CD4-positive, alpha-beta T cell treated with Interleukin-12 subunit alpha and Interleukin-12 subunit beta, for 1 hour (primary cell): ENCODE data around the gene FGR.

ENCODE experiments used
- DNase-seq: peaks from one replicate; pipeline ENCODE4 v3.0.0-alpha.2; 2020

FGR gene

DNA sequence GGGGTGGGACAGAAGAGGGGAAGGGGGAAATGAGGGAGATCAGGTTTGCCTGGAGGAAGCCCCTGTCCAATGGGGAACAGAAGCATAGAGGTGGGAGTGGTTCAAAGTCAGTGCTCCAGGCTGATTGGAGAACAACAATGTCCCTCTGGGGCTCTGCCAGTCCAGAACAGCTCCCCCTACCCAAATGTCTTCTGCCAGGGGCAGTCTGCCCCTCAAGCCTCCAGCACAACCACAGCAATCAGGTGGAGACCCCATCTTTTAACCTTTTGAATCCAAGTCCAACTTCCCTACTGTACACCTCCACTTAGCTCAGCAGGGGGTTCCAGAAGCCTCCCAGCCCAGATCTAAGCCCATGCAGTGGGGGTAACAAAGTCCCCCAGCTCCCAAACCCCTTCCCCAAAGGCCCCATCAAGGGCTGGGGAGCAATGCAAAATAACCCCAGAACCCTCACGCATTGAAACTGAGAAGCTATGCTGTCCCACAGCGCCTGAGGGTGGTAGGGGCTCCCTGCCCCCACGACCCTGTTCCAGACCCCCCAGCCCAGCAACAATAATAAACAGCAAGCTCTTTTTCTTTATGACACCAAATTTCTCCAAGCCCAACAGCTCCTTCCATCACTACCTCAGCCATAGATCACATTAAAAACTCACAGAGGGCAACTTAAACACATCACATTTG lies 34.3 kb downstream of the FGR start:
- no peak for DNase-seq

DNA sequence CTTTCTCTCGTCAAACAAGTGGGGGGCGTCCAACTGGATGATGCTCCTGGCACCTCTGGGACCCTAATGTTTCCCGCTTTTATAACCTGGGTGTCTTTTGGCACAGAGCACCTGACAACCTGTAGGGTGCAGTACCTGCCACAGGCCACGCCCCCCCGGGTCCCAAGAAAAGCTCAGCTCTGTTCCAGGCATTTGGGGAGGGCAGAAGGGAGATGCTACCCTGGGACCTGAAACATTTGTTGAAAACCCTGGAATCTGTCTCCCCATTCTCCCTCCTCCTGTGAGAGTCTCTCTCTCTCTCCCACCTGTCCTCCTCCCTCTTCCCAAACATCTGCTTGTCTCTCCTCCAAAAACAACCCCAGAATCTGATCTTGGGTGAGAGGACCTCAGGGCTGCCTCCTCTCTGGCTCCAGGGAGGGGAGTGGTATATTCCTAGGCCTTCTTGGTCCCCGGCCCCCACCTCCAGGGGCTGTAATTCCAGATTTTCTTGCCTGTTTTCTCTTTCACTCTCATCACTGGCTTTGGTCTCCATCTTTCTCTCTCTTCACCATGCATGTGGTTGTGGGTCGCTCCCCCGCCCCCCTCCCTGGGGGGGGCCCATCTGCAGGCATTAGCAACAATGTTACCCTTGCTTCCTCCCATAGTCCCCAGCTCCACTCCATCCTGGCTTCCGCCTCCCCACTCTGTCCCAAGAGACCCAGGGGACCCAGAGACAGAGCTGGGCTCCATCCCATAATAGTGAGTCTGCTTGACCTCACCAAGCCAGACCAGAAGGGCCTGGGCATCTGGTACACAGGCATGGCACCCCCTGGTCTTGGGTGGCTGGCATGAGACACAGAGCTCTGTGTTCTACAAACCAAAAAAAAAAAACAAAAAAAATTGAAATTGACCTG lies 35.1 kb downstream of the FGR start:
- DNase-seq = no peak

DNA sequence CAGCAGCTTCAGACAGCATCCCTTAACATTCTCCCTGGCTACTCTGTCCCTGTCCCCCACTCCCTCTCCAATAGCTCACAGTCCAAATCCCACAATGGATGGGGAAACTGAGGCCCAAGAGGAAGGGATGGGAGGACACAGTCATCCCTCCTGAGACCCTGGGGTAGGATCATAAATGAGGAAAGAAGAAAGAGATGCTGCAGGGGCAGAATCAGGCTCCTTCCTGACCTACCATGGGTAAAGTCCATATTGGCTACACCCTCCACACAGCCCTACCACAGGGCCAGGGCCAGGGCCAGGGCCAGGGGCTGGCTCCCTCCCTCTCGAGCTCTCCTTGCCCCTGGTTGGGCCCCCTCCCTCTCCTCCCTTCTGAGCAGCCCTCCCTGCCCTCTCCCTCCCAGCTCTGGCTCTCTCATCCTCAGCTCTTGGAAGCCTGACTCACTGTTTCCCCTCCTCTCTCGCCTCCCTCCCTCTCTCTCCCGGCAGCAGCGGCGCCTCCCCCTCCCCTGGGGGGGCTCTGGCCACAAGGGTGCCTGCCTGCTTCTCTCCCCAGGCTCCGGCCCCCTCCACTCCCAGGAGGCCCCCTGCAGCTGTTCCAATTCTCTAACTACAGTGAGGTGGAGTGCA lies 36.0 kb downstream of the FGR start:
- DNase-seq = no peak

DNA sequence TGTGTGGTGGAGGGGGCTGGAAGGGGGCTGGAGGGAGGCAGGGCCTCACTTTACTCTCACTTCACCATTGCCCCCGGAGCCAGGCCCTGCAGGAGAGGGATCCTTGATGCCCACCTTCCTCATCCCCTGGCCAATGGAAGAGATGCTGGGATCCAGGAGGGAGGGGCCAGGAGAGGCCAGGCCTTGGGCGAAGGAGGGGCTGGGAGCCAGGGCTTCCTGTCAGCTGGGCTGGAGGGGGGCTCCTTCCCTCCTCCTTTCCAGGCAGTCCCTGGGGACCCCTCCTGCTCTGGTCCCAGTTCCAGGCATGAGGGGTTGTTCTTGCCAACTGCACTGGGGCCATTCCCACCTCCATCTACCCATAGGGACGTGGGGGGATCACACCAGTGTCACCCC lies 36.7 kb downstream of the FGR start:
- DNase-seq = no peak

DNA sequence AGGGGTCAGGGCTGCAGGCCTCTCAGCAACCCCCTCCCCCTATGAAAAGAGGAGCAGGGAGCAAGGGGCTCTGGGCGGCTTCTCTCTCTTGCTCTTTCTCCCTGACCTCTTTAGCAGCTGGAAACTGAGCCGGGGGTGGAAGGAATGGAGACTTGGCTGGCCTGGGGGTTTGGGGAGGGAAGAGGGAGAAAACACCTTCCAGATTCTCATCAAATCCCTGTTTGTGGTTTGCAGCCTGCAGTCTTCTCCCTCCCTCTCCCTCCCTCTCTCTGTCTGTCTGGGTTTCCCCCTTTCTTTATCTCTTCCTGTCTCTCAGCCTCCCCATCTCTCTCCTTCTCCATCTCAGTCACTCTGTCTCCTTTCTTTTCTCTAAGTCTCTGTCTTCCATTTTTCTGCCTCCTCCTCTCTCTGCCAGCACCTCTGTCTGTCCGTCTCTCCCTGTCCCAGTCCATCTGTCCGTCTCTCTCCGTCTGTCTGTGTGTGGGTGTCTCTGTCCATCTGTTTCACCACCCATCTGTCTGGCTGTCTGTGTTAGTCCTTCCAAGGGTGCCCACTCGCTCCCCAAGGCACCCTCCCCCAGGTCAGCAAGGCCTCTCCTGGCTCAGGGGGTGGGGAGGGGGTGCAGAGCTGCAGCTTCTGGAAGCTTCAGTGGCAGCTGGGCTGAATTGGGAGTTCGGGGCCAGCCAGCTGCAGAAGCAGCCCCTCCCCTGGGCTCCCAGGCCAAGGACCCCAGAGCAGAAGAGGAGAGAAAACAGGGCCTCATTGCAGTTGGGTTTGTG lies 37.3 kb downstream of the FGR start:
- no peak for DNase-seq

- DNase-seq = no peak
These were observed 38.0 kb downstream of the FGR start for GRCh38 chr1:27596986-27597385.

GRCh38 chr1:27596261-27596660 lies 38.7 kb downstream of the FGR start:
- no peak for DNase-seq

GRCh38 chr1:27595597-27595996 lies 39.4 kb downstream of the FGR start:
- DNase-seq = no peak

DNA sequence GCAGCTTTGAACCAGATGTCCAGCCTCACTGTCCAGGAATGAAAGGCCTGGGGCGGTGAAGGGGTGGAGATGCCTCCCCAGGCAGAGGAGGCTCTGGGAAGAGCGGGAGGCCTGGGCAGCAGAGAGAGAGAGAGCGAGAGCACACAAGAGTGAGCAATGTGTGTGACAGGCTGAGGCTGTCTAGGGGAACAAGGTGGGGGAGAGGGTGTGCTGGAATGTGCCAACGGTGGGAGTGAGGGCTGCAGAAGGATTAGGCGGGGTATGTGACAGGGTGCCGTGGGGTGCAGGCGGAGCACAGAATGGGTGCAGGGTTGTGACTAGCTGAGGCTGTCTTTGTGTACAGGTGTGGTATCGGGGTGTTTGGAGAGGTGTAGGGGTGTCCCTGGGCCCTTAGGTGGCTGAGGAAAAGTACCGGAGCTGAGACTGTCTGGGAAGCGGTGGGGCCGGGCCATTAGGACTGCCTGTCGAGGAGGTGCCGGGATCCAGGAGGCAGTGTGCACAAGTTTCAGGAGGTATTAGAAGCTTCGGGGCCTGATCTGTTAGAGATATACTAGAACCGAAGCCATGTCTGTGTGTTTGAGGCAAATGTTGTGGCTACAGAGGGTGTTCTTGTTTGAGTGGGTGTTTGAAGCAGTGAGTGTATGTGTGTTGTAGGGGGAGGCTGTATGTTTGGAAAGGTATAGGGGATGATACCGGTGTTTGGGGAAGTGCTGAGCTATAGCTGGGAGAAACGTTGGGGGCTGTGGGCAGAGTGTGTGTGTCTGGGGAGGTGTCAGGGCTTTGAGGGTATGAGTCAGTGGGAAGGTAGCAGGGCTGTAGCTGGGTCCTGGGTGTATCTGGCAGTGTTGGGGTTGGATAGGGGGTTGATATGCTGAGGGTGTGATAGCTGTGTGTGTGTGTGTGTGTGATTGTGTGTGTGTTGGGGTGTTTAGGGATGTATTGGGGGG lies 40.1 kb downstream of the FGR start:
- DNase-seq = peak; percentile 28

DNA sequence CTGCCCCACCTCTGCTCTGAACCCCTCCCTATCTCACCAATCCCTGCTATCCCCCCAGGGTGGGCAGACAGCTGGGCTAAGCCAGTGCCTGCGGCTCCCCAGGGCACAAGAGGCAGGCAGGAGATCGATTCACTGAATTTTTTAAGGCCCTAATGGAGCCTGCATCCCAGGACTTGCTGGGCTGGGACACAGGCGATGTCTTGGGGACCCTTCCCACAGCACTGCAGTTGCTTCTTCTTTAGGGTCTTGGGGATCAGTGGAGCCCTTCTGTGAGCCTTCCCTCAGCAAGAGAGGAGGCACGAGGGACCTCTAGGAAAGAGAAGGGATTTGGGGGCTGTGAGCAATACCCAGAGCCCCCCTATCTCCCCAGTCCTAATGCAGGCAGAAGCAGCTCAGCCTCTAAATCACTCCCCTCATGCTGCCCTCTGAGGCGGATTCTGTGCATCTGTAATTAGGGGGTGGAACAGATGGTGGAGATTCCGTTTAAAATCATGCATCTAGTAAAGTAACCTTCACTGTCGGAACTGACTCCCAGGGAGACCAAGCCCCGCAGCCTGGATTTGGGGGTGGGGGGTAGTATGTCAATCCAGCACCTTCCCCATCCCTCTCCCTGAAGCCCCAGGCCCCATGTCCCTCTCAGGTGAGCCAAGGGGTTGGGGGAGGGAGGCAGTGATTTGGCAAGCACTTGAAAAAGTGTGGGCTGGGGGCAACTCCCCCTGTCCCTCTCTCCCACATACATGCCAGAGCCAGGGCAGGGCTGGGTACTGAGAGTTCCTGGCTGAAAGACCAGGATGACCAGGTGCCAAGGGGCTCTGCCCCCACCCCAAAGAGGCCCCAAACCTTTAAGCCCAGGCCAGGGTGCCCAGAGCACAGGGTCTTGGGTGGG lies 41.1 kb downstream of the FGR start:
- DNase-seq = no peak

- DNase-seq = no peak
These were observed 41.9 kb downstream of the FGR start for GRCh38 chr1:27592931-27593677.

GRCh38 chr1:27592232-27592930 lies 42.6 kb downstream of the FGR start:
- no peak for DNase-seq

GRCh38 chr1:27591622-27592021 lies 43.4 kb downstream of the FGR start:
- DNase-seq = no peak

GRCh38 chr1:27590917-27591508 lies 44.0 kb downstream of the FGR start:
- DNase-seq = no peak

DNA sequence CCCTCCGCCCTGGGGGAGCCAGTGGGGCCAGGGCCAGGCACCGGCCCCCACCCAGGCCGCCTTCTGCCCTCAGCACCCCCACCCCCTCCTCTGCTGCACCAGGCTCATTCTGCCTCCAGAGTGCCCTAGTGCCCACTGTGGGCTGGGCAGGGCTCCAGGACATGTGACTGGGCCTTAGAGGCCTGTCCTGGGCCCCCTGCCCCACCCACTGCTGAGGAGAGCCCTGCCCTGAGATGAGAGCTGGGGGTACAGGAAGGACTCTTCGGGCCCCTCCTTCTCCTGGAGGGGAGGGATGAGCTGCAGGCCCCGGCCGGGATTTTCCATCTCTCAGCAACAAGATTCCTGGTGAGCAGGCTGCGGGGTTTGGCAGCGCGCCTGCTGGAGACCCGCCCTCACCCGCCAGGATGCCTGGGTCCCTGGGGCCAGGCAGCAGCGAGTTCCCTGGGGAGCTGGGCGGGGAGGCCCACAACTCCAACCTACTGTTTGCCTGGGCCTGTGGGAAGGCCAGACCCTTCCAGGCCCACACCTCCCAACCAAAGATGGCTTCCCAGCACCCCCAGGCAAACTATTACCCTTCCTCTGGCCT lies 45.1 kb downstream of the FGR start:
- DNase-seq = no peak

DNA sequence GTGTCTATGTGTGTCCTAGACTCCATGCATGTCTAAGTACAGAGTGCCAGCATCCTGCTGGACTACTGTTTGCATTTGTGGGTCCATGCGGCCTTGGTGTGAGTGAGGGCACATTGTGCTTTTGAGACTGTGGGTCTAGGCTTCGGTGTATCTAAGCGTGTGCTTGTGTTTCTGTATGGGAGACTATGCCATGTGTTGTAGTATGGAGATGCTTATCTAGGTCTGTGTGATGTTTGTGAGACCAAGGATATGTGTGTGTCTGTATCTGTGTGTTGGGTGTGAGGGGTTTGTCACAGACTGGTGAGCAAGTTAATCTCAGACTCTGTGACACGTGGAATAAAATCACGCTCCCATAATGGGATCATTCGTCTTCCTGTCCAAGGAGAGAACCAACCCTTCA lies 45.5 kb downstream of the FGR start:
- no peak for DNase-seq

DNA sequence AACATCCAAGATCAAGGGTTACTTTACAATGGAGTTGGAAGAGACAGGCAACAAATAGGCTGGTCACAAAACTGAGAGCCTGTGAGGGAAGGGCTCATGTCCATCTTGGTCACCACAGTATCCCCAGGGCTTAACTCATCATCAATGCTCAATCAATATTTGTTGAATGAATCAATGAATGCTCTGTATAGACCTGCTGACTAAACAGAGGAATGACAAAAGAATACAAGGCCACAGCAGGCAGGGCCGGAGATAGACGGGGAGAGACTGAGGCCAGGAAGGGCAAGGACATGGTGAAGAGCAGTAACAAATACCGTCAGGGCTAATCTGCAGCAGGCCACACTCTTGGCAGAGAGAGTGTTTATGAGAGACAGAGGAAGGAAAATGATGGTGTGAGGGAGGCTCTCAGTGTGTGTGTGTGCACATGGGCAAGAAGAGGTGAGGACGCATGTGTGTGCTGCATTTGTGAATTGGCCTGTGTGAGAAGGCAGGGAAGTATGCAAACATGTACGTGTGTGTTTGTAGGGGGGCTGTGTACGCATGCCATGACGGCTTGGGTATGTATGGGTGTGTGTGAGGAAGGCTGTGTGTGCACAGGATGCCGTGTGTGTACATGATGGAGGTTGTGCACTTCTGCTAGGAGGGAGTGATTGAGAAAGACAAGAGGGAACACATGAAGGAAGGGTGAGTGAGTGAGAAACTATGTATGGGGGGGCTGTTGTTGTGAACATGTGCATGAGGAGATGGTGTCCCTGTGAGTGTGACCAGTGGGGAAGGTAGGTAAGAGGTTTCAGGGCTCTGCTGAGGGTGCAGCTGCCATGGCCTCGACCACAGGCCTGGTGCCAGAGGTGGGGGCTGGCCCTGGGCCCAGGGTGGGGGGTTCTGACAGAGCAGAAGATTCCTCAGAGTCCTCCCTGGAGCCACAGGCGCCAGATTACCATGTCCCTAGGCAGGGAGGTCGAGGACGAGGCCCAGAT lies 46.4 kb downstream of the FGR start:
- DNase-seq = no peak
